Bronchial epithelial cell (primary cell): Measurements from ENCODE around the gene ZNF789. TPM values are rescaled to one million over a fixed set of nuclear protein-coding genes. Genes with fewer than 3 reads are reported as not detected.

ENCODE experiments used
- DNase-seq: peaks from one replicate; pipeline ENCODE4 v3.0.0-alpha.2; 2010; ENCODE audit warnings: low read depth
- FAIRE-seq: peaks from 2 replicates; lab custom pipeline; 2011; peaks lifted over from hg19 to GRCh38; lab: Jason Lieb, UNC
- H3K27me3 ChIP-seq: 2 replicates; pipeline ENCODE4 v1.5.1; 2011; ENCODE audit warnings: low read length; ENCODE audit not compliant: control insufficient read depth, insufficient read depth
- H3K36me3 ChIP-seq: 2 replicates; pipeline ENCODE4 v1.5.1; 2011; ENCODE audit warnings: low read length; ENCODE audit not compliant: control insufficient read depth, insufficient read depth
- H3K4me3 ChIP-seq: 2 replicates; pipeline ENCODE4 v1.5.1; 2011; ENCODE audit warnings: mild to moderate bottlenecking, low read depth, low read length, control low read depth
- total RNA-seq: library from RNA; depleted of rRNA; stranded (reverse); fragments of >200 nt; gene quantifications from 2 replicates; pipeline ENCODE4 v1.2.1, GENCODE V29; 2014
- TF ChIP-seq, protein P1 (sequence below): IDR thresholded peaks from 2 replicates; pipeline ENCODE4 v1.5.1; 2011; ENCODE audit warnings: mild to moderate bottlenecking, moderate library complexity, low read length, control low read depth, inconsistent platforms; ENCODE audit not compliant: insufficient read depth, severe bottlenecking

Gene ZNF789
- total RNA-seq, 1 donor from 2014 or later, result 2.9 TPM

DNA sequence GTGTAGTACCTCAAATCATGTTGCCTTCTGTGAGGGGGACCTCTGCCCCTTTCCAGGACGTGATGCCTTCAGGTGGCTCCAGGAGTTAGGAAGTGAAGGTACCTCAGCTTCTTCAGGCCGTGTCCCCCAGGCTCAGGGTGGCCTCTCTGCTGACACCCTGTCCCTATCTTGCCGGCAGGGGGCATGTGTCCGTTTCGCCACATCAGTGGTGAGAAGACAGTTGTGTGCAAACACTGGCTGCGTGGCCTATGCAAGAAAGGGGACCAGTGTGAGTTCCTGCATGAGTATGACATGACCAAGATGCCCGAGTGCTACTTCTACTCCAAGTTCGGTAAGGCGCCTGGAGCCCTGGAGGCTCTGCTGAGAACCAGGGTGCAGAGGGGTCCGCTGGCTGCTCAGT is 24.7 kb upstream of the ZNF789 start:
- Histone ChIP-seq H3K27me3 (no peaks in the 10 kb centered on the region), H3K36me3 (peaks cover 41% of the 10 kb centered on the region), H3K4me3 (no peak overlapping the region)
- TF ChIP-seq, protein P1, sequence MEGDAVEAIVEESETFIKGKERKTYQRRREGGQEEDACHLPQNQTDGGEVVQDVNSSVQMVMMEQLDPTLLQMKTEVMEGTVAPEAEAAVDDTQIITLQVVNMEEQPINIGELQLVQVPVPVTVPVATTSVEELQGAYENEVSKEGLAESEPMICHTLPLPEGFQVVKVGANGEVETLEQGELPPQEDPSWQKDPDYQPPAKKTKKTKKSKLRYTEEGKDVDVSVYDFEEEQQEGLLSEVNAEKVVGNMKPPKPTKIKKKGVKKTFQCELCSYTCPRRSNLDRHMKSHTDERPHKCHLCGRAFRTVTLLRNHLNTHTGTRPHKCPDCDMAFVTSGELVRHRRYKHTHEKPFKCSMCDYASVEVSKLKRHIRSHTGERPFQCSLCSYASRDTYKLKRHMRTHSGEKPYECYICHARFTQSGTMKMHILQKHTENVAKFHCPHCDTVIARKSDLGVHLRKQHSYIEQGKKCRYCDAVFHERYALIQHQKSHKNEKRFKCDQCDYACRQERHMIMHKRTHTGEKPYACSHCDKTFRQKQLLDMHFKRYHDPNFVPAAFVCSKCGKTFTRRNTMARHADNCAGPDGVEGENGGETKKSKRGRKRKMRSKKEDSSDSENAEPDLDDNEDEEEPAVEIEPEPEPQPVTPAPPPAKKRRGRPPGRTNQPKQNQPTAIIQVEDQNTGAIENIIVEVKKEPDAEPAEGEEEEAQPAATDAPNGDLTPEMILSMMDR, result peak; percentile 34
- FAIRE-seq (no peak), DNase-seq (no peak)

DNA sequence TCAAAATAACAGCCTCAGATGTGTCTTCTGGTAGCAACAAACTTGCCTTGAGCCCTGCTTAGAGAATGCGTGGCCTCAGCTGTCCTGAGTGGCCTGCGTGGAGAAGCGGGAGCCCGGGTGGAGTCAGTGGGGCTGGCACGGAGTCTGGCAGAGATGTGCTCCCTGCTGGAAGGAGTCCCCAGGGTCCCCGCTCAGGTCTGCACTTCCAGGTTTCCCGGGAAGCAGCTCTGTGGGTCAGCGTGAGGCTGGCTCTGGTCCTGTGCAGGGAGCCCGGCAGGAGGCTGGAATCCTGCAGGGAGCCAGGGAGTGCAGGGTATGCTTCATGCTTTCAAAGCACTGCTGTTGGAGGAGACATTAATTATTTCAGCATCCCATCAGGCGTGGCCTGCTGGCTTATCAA is 23.8 kb upstream of the ZNF789 start:
- TF ChIP-seq, protein P1, result no peak
- peaks cover 45% of the 10 kb centered on the region for H3K36me3 ChIP-seq
- DNase-seq, result no peak
- no peak for FAIRE-seq
- H3K27me3 ChIP-seq, result no peaks in the 10 kb centered on the region
- no peak overlapping the region for H3K4me3 ChIP-seq

DNA sequence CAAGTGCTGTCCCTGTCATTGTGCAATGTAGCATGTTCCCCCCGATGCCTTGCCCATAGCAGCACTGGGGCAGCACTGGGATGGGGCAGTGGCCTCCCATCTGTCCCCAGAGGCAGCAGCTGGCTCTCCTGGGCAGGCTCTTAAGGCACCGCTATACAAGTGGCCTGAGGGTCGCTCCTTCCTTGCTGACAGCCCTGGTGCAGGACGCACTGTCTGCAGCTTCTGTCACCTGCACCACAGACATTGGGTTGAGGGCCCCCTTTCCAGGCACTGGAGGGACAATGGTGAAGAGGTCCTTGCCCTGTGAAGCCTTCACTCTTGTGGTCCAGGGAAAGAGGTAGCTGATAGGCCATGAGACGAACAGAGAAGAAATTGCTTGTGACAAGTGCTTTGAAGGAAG is 23.4 kb upstream of the ZNF789 start:
- Histone ChIP-seq H3K27me3 (no peaks in the 10 kb centered on the region), H3K36me3 (peaks cover 47% of the 10 kb centered on the region), H3K4me3 (no peak overlapping the region)
- FAIRE-seq, result no peak
- no peak for DNase-seq
- TF ChIP-seq, protein P1, result no peak

DNA sequence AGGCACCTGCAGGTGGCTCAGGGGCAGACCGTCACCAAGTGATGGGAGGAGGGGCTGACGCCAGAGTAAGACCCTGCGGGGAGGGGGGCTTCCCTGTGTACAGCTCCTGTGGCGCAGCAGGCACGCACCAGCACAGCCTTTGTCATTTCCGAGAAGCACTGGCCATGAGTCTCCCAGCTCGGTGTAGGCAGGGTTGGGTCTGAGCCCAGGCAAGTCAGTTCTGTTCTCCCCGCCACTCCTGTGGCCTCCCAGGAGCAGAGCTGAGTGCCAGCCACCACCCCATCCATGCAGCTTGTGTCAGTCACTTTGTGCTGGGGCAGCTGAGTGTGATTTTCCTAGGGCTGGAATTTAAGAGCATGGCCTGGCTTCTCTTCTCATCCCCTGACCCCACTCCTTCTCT is 20.8 kb upstream of the ZNF789 start:
- no peak for DNase-seq
- Histone ChIP-seq H3K27me3 (no peaks in the 10 kb centered on the region), H3K4me3 (no peak overlapping the region), H3K36me3 (peaks cover 48% of the 10 kb centered on the region)
- no peak for FAIRE-seq
- TF ChIP-seq, protein P1, result no peak

DNA sequence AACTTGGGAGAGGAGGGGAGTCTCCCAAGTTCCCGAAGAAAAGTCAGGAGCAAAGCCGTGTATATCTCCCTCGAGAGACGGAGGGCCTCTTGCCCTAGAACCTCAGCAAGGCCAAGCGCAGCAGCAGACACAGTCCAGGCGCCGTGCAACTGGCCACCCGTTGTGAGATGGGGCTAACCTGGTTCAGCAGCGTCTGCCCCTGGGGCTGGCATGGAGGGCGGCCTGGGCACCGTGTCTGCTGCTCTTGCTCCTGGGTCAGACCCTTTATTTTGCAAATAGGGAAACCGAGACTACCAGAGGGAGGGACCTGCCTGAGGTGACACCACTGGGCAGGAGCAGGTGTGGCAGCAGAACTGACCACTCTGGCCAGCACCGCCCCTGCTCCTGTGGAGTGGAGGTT is 20.1 kb upstream of the ZNF789 start:
- Histone ChIP-seq H3K27me3 (no peaks in the 10 kb centered on the region), H3K36me3 (peaks cover 50% of the 10 kb centered on the region)

DNA sequence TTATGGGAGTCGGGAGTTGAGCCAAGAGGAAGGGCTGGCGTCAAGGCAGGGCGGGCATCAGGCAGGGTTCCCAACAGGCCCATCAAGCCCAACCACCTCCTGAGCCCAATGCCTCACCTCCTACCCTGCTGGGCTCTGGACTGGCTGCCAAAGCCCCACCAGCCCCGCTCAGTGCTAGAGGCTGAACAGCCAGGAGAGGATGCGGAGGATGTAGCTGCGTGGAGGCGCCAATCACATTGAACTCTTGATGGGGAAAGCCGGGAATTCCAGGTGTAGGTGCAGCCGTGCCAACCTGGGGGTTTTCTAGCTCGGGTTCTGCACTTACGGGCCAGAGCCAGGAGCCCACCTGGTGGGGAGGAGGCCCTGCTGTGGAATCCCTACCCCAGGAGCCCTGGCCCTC is 19.6 kb upstream of the ZNF789 start:
- no peak overlapping the region for H3K4me3 ChIP-seq

More for the DNA sequence above, 20.1 kb upstream of the ZNF789 start:
- FAIRE-seq, result no peak
- H3K4me3 ChIP-seq, result no peak overlapping the region
- DNase-seq, result no peak
- TF ChIP-seq, protein P1, result no peak

More for the DNA sequence above, 19.6 kb upstream of the ZNF789 start:
- peaks cover 48% of the 10 kb centered on the region for H3K36me3 ChIP-seq
- TF ChIP-seq, protein P1, result no peak
- no peak for DNase-seq
- no peak for FAIRE-seq
- H3K27me3 ChIP-seq, result no peaks in the 10 kb centered on the region
